Right renal pelvis (tissue), 4 donors: Measurements from ENCODE around the gene MTHFD2. TPM values are rescaled to one million over a fixed set of nuclear protein-coding genes. Genes with fewer than 3 reads are reported as not detected.
"Not testable (repeated sequence)": the region's sequence is repeated elsewhere in the genome, so short reads cannot be mapped to it uniquely, and the experiment has no call there.

Source experiments
- DNase-seq, 4 donors: peaks; one replicate each; pipeline ENCODE4 v3.0.0-alpha.2; 2013; ENCODE audit warnings: low read depth in 4 of 4, low spot score in 3 of 4, missing footprints in 1 of 4
- polyA plus RNA-seq, 4 donors: library from polyadenylated mRNA; unstranded; fragments of 120-200 nt; gene quantifications; one replicate each; pipeline ENCODE4 v1.2.1, GENCODE V29; 2013; ENCODE audit not compliant: insufficient read length in 4 of 4

The MTHFD2 gene
- polyA plus RNA-seq, 4 donors, result 26.9 to 31.4 (median 27.7) TPM

GRCh38 chr2:74194799-74195198, 3.6 kb upstream of the MTHFD2 start:
- no peak for DNase-seq

- no peak for DNase-seq
These were observed 1.4 kb upstream of the MTHFD2 start for GRCh38 chr2:74197049-74197448.

GRCh38 chr2:74198023-74198460, 373 bp upstream of the MTHFD2 start:
- no peak for DNase-seq

- no peak for DNase-seq
These were observed 873 bp downstream of the MTHFD2 start for GRCh38 chr2:74199275-74199701.

- DNase-seq, result no peak
These were observed 1.5 kb downstream of the MTHFD2 start for GRCh38 chr2:74199871-74200305.

- no peak for DNase-seq
These were observed 2.8 kb downstream of the MTHFD2 start for GRCh38 chr2:74201196-74201595.

GRCh38 chr2:74201596-74201995, 3.2 kb downstream of the MTHFD2 start:
- DNase-seq, result no peak

GRCh38 chr2:74204436-74204835, 6.0 kb downstream of the MTHFD2 start:
- DNase-seq, result no peak

- no peak for DNase-seq
These were observed 6.7 kb downstream of the MTHFD2 start for GRCh38 chr2:74205113-74205512.

GRCh38 chr2:74205596-74205995, 7.2 kb downstream of the MTHFD2 start:
- DNase-seq, result no peak

GRCh38 chr2:74206180-74206688, 7.8 kb downstream of the MTHFD2 start:
- DNase-seq, result no peak

- no peak for DNase-seq
These were observed 14.4 kb downstream of the MTHFD2 start for GRCh38 chr2:74212702-74213410.

- not testable (repeated sequence) for DNase-seq
These were observed 17.4 kb downstream of the MTHFD2 start for GRCh38 chr2:74215771-74216170.

- DNase-seq, result no peak
These were observed 18.2 kb downstream of the MTHFD2 start for GRCh38 chr2:74216642-74217041.

GRCh38 chr2:74219846-74220486, 21.6 kb downstream of the MTHFD2 start:
- no peak for DNase-seq

- no peak for DNase-seq
These were observed 22.7 kb downstream of the MTHFD2 start for GRCh38 chr2:74221091-74221490.

GRCh38 chr2:74221604-74222299, 23.3 kb downstream of the MTHFD2 start:
- no peak for DNase-seq

GRCh38 chr2:74222300-74222650, 23.9 kb downstream of the MTHFD2 start:
- no peak for DNase-seq

- DNase-seq, result no peak
These were observed 25.7 kb downstream of the MTHFD2 start for GRCh38 chr2:74223941-74224770.

- DNase-seq, result no peak
These were observed 27.5 kb downstream of the MTHFD2 start for GRCh38 chr2:74225698-74226459.
